Smooth muscle cell (in vitro differentiated cells): ENCODE results near the gene SF3A1. TPM values are rescaled to one million over a fixed set of nuclear protein-coding genes. Genes with fewer than 3 reads are reported as not detected.

Source experiments
- DNase-seq: peaks from one replicate; lab custom pipeline; 2025; ENCODE audit not compliant: unreplicated experiment; lab: John Stamatoyannopoulos, UW
- H2AFZ ChIP-seq: fragments of 200-600 bp; sonication (generic); 2 replicates; pipeline ENCODE4 v1.6.0; 2016; ENCODE audit warnings: antibody characterized with exemption, low read depth, mild to moderate bottlenecking
- H3F3A ChIP-seq: fragments of 200-600 bp; sonication (generic); 2 replicates; pipeline ENCODE4 v1.6.0; 2017; ENCODE audit warnings: antibody characterized with exemption, low read depth
- H3K27ac ChIP-seq: fragments of 200-600 bp; sonication (generic); 2 replicates; pipeline ENCODE4 v1.5.1; 2016; ENCODE audit warnings: low read depth, mild to moderate bottlenecking
- H3K27me3 ChIP-seq: fragments of 200-600 bp; sonication (generic); 2 replicates; pipeline ENCODE4 v1.6.1; 2016; ENCODE audit warnings: low read depth, mild to moderate bottlenecking
- H3K36me3 ChIP-seq: fragments of 200-600 bp; sonication (generic); 2 replicates; pipeline ENCODE4 v1.5.1; 2016; ENCODE audit warnings: low read depth
- H3K4me1 ChIP-seq: fragments of 200-600 bp; sonication (generic); 2 replicates; pipeline ENCODE4 v1.5.1; 2016; ENCODE audit warnings: low read depth
- H3K4me2 ChIP-seq: fragments of 200-600 bp; sonication (generic); 2 replicates; pipeline ENCODE4 v1.6.0; 2016; ENCODE audit warnings: mild to moderate bottlenecking
- H3K4me3 ChIP-seq: fragments of 200-600 bp; sonication (generic); 2 replicates; pipeline ENCODE4 v1.5.1; 2016; ENCODE audit warnings: mild to moderate bottlenecking
- H3K79me2 ChIP-seq: fragments of 200-600 bp; sonication (generic); 2 replicates; pipeline ENCODE4 v1.6.0; 2016; ENCODE audit warnings: low read depth, mild to moderate bottlenecking
- H3K9ac ChIP-seq: fragments of 200-600 bp; sonication (generic); 2 replicates; pipeline ENCODE4 v1.6.0; 2016; ENCODE audit warnings: low read depth
- H3K9me3 ChIP-seq: fragments of 200-600 bp; sonication (generic); replicated peaks from 2 replicates; pipeline ENCODE4 v1.5.1; 2016; ENCODE audit warnings: low read depth
- H4K20me1 ChIP-seq: fragments of 200-600 bp; sonication (generic); 2 replicates; pipeline ENCODE4 v1.6.0; 2016; ENCODE audit warnings: low read depth
- CTCF ChIP-seq: fragments of 200-600 bp; sonication (generic); IDR thresholded peaks from 2 replicates; pipeline ENCODE4 v1.5.1; 2017; ENCODE audit warnings: borderline replicate concordance, mild to moderate bottlenecking, antibody characterized with exemption; ENCODE audit not compliant: insufficient read depth, poor library complexity, severe bottlenecking
- WGBS: methylation state at CpG from one replicate; pipeline ENCODE4 v1.1.7; 2016; ENCODE audit warnings: low lambda C conversion rate; 5-methylcytosine and 5-hydroxymethylcytosine counted together
- polyA plus RNA-seq: library from polyadenylated mRNA; unstranded; fragments of >200 nt; fragmentation: Nextera tagmentation; extraction: Ambion mirVana; gene quantifications from 2 replicates; pipeline ENCODE4 v1.2.1, GENCODE V29; 2016
- total RNA-seq: library from RNA; depleted of rRNA; stranded (reverse); fragments of >200 nt; gene quantifications from 2 replicates; pipeline ENCODE4 v1.2.3, GENCODE V29; 2014

The SF3A1 gene
- total and polyA plus RNA-seq, 2 experiments from 2014 or later: 55.0 to 86.7 TPM

GRCh38 chr22:30332551-30332950, 24.1 kb downstream of the SF3A1 start:
- peaks cover 2% of the 10 kb centered on the region for H3K4me1 ChIP-seq
- no peak overlapping the region for H3K4me2 ChIP-seq
- H3K27me3 ChIP-seq: no peaks in the 10 kb centered on the region
- no peak for TF ChIP-seq CTCF
- no peak for DNase-seq
- H2AFZ ChIP-seq: no peak overlapping the region
- H3K36me3 ChIP-seq: peaks cover 18% of the 10 kb centered on the region
- H3K79me2 ChIP-seq: no peaks in the 10 kb centered on the region
- H3K9ac ChIP-seq: no peak overlapping the region
- 95% methylated on average over 5 of the region's 5 CpGs for WGBS
- peaks cover 11% of the 10 kb centered on the region for H3F3A ChIP-seq
- H4K20me1 ChIP-seq: peaks cover 3% of the 10 kb centered on the region
- no peaks in the 10 kb centered on the region for H3K9me3 ChIP-seq
- no peak overlapping the region for H3K27ac ChIP-seq
- no peak overlapping the region for H3K4me3 ChIP-seq

- DNase-seq: no peak
- Histone ChIP-seq H3K4me3 (no peak overlapping the region), H3K27me3 (no peaks in the 10 kb centered on the region), H3K79me2 (peaks cover 26% of the 10 kb centered on the region), H3K4me2 (no peak overlapping the region), H3F3A (peaks cover 24% of the 10 kb centered on the region), H4K20me1 (peaks cover 24% of the 10 kb centered on the region), H3K9ac (no peak overlapping the region), H3K4me1 (peaks cover 19% of the 10 kb centered on the region), H3K9me3 (no peaks in the 10 kb centered on the region), H3K27ac (peak overlapping the region; percentile 89), H3K36me3 (no peaks in the 10 kb centered on the region), H2AFZ (no peak overlapping the region)
- 28% methylated on average over 3 of the region's 3 CpGs for WGBS
- no peak for TF ChIP-seq CTCF
Observed at GRCh38 chr22:30328466-30329049, 28.1 kb downstream of the SF3A1 start.

- no peak for TF ChIP-seq CTCF
- peak overlapping the region; percentile 89 for H3K27ac ChIP-seq
- H3K79me2 ChIP-seq: peaks cover 33% of the 10 kb centered on the region
- peak overlapping the region; percentile 24 for H3K9ac ChIP-seq
- peaks cover 24% of the 10 kb centered on the region for H3F3A ChIP-seq
- H3K4me3 ChIP-seq: no peak overlapping the region
- H4K20me1 ChIP-seq: peaks cover 30% of the 10 kb centered on the region
- H2AFZ ChIP-seq: no peak overlapping the region
- H3K4me2 ChIP-seq: peak overlapping the region; percentile 92
- no peaks in the 10 kb centered on the region for H3K36me3 ChIP-seq
- 62% methylated on average over 5 of the region's 5 CpGs for WGBS
- H3K4me1 ChIP-seq: peaks cover 19% of the 10 kb centered on the region
- H3K27me3 ChIP-seq: no peaks in the 10 kb centered on the region
- H3K9me3 ChIP-seq: no peaks in the 10 kb centered on the region
- no peak for DNase-seq
Observed at GRCh38 chr22:30327864-30328345, 28.8 kb downstream of the SF3A1 start.
